Measurements from ENCODE around the gene LSM2. TPM values are rescaled to one million over a fixed set of nuclear protein-coding genes. Genes with fewer than 3 reads are reported as not detected.

The LSM2 gene
- total RNA-seq, 1 donor from 2014 or later: 19.4 TPM

DNA sequence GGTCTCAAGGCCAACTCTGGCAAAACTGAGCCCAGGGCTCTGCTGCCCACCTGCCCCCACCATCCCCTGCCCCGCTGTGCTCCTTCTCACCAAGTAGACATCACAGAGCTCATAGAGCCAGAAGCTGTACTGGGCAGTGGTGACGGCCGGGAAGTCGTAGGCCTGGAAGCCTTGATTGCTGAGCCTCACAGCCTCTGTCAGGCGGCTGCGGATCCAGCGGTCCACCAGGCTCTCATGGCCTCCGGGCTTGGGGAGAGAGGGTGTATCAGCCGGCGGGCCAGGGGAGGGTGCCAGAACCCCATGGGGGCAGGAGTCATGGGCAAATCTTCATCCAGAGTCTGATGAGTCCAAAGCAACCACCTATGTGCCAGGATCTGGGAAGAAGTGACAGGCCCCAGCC is 26.9 kb downstream of the LSM2 start:
- no peak for DNase-seq
- intact Hi-C loops (cut with micrococcal nuclease): no loop called here
- no peaks in the 10 kb centered on the region for H3K9me3 ChIP-seq (replicated peaks)
- H3K4me3 ChIP-seq: no peak overlapping the region
- H3K36me3 ChIP-seq: peaks cover 64% of the 10 kb centered on the region
- no peak overlapping the region for H3K27ac ChIP-seq (replicated peaks)
- peaks cover 15% of the 10 kb centered on the region for H3K4me1 ChIP-seq
- no peak for TF ChIP-seq CTCF (IDR thresholded peaks at IDR 0.05; ENCODE audit: borderline replicate concordance)
- H3K27me3 ChIP-seq (ENCODE audit: low read depth): no peaks in the 10 kb centered on the region

GRCh38 chr6:31778999-31779885 is 27.5 kb downstream of the LSM2 start:
- intact Hi-C loops (cut with micrococcal nuclease): no loop called here
- TF ChIP-seq CTCF (IDR thresholded peaks at IDR 0.05; ENCODE audit: borderline replicate concordance): no peak
- no peak overlapping the region for H3K27ac ChIP-seq (replicated peaks)
- no peak for DNase-seq
- H3K4me1 ChIP-seq: peaks cover 15% of the 10 kb centered on the region
- peaks cover 58% of the 10 kb centered on the region for H3K36me3 ChIP-seq
- H3K4me3 ChIP-seq: no peak overlapping the region
- no peaks in the 10 kb centered on the region for H3K27me3 ChIP-seq (ENCODE audit: low read depth)
- H3K9me3 ChIP-seq (replicated peaks): no peaks in the 10 kb centered on the region

DNA sequence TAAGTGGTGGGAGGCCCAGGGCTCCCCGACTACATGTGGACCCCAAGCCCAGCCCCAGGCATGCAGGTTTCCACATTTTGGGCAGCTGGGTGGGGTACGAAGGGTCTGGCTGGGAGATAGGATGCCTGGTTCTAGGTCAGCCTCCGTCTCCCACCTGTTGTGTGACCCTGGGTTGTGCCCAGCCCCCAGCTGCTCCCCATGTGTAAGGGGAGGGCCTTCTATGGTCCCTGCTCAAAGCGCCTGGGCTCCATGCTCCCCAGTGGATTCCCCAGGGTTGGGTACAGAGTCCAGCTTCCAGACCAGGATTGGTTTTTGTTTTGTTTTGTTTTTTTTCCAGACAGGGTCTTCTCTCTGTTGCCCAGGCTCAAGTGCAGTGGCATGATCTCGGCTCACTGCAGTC is 28.6 kb downstream of the LSM2 start:
- Histone ChIP-seq H3K27ac (replicated peaks) (peak overlapping the region; percentile 85), H3K36me3 (peaks cover 50% of the 10 kb centered on the region), H3K9me3 (replicated peaks) (no peaks in the 10 kb centered on the region), H3K27me3 (ENCODE audit: low read depth) (no peaks in the 10 kb centered on the region), H3K4me1 (peaks cover 15% of the 10 kb centered on the region), H3K4me3 (no peak overlapping the region)
- DNase-seq: no peak
- intact Hi-C loops (cut with micrococcal nuclease): no loop called here
- no peak for TF ChIP-seq CTCF (IDR thresholded peaks at IDR 0.05; ENCODE audit: borderline replicate concordance)

DNA sequence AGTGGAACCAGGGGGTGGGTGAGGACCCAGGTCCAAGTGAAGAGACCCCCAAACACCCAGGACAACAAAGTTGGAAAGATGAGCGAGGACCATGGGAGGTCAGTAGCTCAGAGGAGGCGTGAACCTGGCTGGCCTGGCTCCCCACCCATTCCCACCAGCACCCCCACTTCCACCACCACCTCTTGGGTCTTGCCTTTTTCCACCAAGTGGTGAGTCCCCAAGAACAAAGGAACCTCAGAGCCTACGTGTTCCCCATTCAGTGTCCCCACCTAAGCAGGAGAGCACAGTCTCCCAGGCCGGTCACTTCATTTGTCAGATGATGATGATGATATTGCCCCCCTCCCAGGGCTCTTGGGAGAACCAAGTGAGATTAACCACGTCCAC is 29.1 kb downstream of the LSM2 start:
- intact Hi-C loops (cut with micrococcal nuclease): no loop called here
- no peak overlapping the region for H3K4me3 ChIP-seq
- H3K9me3 ChIP-seq (replicated peaks): no peaks in the 10 kb centered on the region
- peaks cover 18% of the 10 kb centered on the region for H3K4me1 ChIP-seq
- no peaks in the 10 kb centered on the region for H3K27me3 ChIP-seq (ENCODE audit: low read depth)
- no peak for DNase-seq
- peak overlapping the region; percentile 85 for H3K27ac ChIP-seq (replicated peaks)
- H3K36me3 ChIP-seq: peaks cover 44% of the 10 kb centered on the region
- TF ChIP-seq CTCF (IDR thresholded peaks at IDR 0.05; ENCODE audit: borderline replicate concordance): no peak

GRCh38 chr6:31776989-31777666 is 29.6 kb downstream of the LSM2 start, which contains the start of gene VWA7:
Gene VWA7 (minus strand): TSS chr6:31777328. CDS start chr6:31776779, 549 bp downstream.
- Histone ChIP-seq H3K27ac (replicated peaks) (peak within 1 kb of the TSS; percentile 85), H3K4me3 (peak within 1 kb of the TSS; percentile 57), H3K36me3 (peaks cover 39% of the 10 kb centered on the region), H3K4me1 (peaks cover 18% of the 10 kb centered on the region), H3K27me3 (ENCODE audit: low read depth) (no peaks in the 10 kb centered on the region), H3K9me3 (replicated peaks) (no peaks in the 10 kb centered on the region)
- intact Hi-C loops (cut with micrococcal nuclease): no loop called here
- TF ChIP-seq CTCF (IDR thresholded peaks at IDR 0.05; ENCODE audit: borderline replicate concordance): no peak
- peak; percentile 68 for DNase-seq

Measured in left ventricle myocardium inferior (tissue), 1 donor.